Midbrain (tissue), 1 donor: ENCODE results near the gene SPDYE16.
A peak's percentile ranks its signal among the peaks of the same experiment; 100 is the strongest.
"Not testable (repeated sequence)": the region's sequence is repeated elsewhere in the genome, so short reads cannot be mapped to it uniquely, and the experiment has no call there.

Source experiments
- DNase-seq: peaks from one replicate; lab custom pipeline; 2025; lab: John Stamatoyannopoulos, UW

Gene SPDYE16

GRCh38 chr7:76549025-76549854, 6.1 kb upstream of the SPDYE16 start:
- DNase-seq, result peak; percentile 91

GRCh38 chr7:76531643-76532042, 11.5 kb downstream of the SPDYE16 start:
- DNase-seq, result not testable (repeated sequence)

- DNase-seq, result not testable (repeated sequence)
These were observed 16.9 kb downstream of the SPDYE16 start for GRCh38 chr7:76526183-76526582.

- DNase-seq, result not testable (repeated sequence)
These were observed 26.2 kb downstream of the SPDYE16 start for GRCh38 chr7:76516932-76517331.

- peak; percentile 13 for DNase-seq
These were observed 27.1 kb downstream of the SPDYE16 start for GRCh38 chr7:76515999-76516443.

- DNase-seq, result no peak
These were observed 27.9 kb downstream of the SPDYE16 start for GRCh38 chr7:76514926-76515771.

- DNase-seq, result no peak
These were observed 29.0 kb downstream of the SPDYE16 start for GRCh38 chr7:76513817-76514799.

- DNase-seq, result no peak
These were observed 29.9 kb downstream of the SPDYE16 start for GRCh38 chr7:76512941-76513816.

- DNase-seq, result not testable (repeated sequence)
These were observed 30.9 kb downstream of the SPDYE16 start for GRCh38 chr7:76511911-76512885.

- DNase-seq, result not testable (repeated sequence)
These were observed 31.7 kb downstream of the SPDYE16 start for GRCh38 chr7:76511200-76511910.

- no peak for DNase-seq
These were observed 32.9 kb downstream of the SPDYE16 start, which contains the start of gene UPK3B for GRCh38 chr7:76509931-76510877. UPK3B (plus strand) TSS chr7:76510552; CDS start chr7:76510653, 101 bp downstream.

GRCh38 chr7:76507723-76508406, 35.2 kb downstream of the SPDYE16 start:
- no peak for DNase-seq

- not testable (repeated sequence) for DNase-seq
These were observed 36.5 kb downstream of the SPDYE16 start for GRCh38 chr7:76506643-76507042.

- no peak for DNase-seq
These were observed 37.0 kb downstream of the SPDYE16 start for GRCh38 chr7:76506081-76506440.

GRCh38 chr7:76505168-76506080, 37.7 kb downstream of the SPDYE16 start:
- DNase-seq, result no peak
